Heart left ventricle (tissue), 16 donors: Measurements from ENCODE around the gene XAGE2. TPM values are rescaled to one million over a fixed set of nuclear protein-coding genes. Genes with fewer than 3 reads are reported as not detected.

ENCODE experiments used
- ATAC-seq, 4 donors: fragments of 200-7000 bp; cut with Tn5 transposase; one replicate each; pipeline ENCODE4 v1.9.1; 2020 to 2022; ENCODE audit warnings: moderate library complexity in 4 of 4, mild to moderate bottlenecking in 3 of 4, moderate number of reproducible peaks in 1 of 4
- DNase-seq, 5 donors: peaks; one replicate each; pipeline ENCODE4 v3.0.0-alpha.2; 2020
- H3K27ac ChIP-seq, 12 donors: fragments of 200-600 bp; sonication (generic) in 4 of 12; one replicate each; pipeline versions ENCODE4 v1.5.0 to v1.8.0; 2016 to 2022; ENCODE audit warnings: mild to moderate bottlenecking in 2 of 12
- H3K27me3 ChIP-seq, 9 donors: fragments of 200-600 bp; sonication (generic) in 2 of 9; one replicate each; pipeline versions ENCODE4 v1.5.1 to v1.8.0; 2016 to 2022; ENCODE audit warnings: mild to moderate bottlenecking in 3 of 9
- H3K36me3 ChIP-seq, 9 donors: fragments of 200-600 bp; sonication (generic) in 2 of 9; one replicate each; pipeline versions ENCODE4 v1.5.0 to v1.8.0; 2018 to 2022; ENCODE audit warnings: mild to moderate bottlenecking in 2 of 9
- H3K4me1 ChIP-seq, 12 donors: fragments of 200-600 bp; sonication (generic) in 4 of 12; one replicate each; pipeline versions ENCODE4 v1.5.0 to v1.8.0; 2016 to 2022; ENCODE audit warnings: mild to moderate bottlenecking in 3 of 12
- H3K4me3 ChIP-seq, 12 donors: fragments of 200-600 bp; sonication (generic) in 4 of 12; one replicate each; pipeline versions ENCODE4 v1.5.0 to v1.8.0; 2017 to 2022; ENCODE audit warnings: mild to moderate bottlenecking in 9 of 12, moderate library complexity in 4 of 12
- H3K9me3 ChIP-seq, 12 donors: fragments of 200-600 bp; sonication (generic) in 4 of 12; one replicate each; pipeline versions ENCODE4 v1.5.0 to v1.8.0; 2016 to 2022; ENCODE audit warnings: mild to moderate bottlenecking in 1 of 12
- CTCF ChIP-seq, 12 donors: fragments of 200-600 bp; sonication (generic) in 4 of 12; IDR thresholded peaks; one replicate each; pipeline versions ENCODE4 v1.5.0 to v1.8.0; 2018 to 2022; ENCODE audit warnings: antibody characterized with exemption in 12 of 12, mild to moderate bottlenecking in 5 of 12
- POLR2A ChIP-seq, 2 donors: fragments of 450-650 bp; IDR thresholded peaks; one replicate each; pipeline ENCODE4 v1.6.1; 2017; ENCODE audit warnings: antibody characterized with exemption in 2 of 2, mild to moderate bottlenecking in 2 of 2, moderate library complexity in 2 of 2
- WGBS, 4 donors: extraction: QIAGEN DNeasy Blood & Tissue Kit in 2 of 4; methylation state at CpG; one replicate each; pipeline versions ENCODE4 v1.1.5 to v1.1.7; 2013 to 2018; 5-methylcytosine and 5-hydroxymethylcytosine counted together
- intact Hi-C, 10 donors: fragments of 100-400 bp; cut with DNase I; formaldehyde crosslinking; loops; one replicate each; pipeline versions ENCODE4 v1.11.1 to v1.14.2; 2022
- polyA plus RNA-seq, 2 donors: library from polyadenylated mRNA; stranded (reverse); fragments of 200-250 nt; gene quantifications; one replicate each; pipeline ENCODE4 v1.2.3, GENCODE V29; 2013
- total RNA-seq, 9 donors: library from RNA; depleted of rRNA in 2 of 9; stranded (reverse); fragments of >200 nt in 2 of 9; fragmentation: NEBNext Ultra II Directional in 3 of 9; extraction: Animal tissue kit (Norgen Biotek cat#: 25700) in 3 of 9; gene quantifications; one replicate each; pipeline versions ENCODE4 v1.1.0 to v1.2.4, GENCODE V29; 2016 to 2023
- donor health status: ischemic (EF 13 %, LVEDD 7.1; RV severe dilation, severe dysfunction).
- donor health status: healthy with polysubstance abuse.
- donor health status: DM: no; HTN: yes; CAD: no.
- donor health status: DM: no; HTN: no; CAD: no.
- donor health status: ischemic (EF 25% LVEDD 6.9; RV normal size, moderate dysfunction).
- donor health status: ischemic (EF 25% LVEDD 5.7; RV mildly dilated, moderate dysfunction).
- donor health status: healthy.
- donor health status: DM: yes; HTN: yes; CAD: no.
- donor health status: ischemic (EF 35%, LVEDD 5.7; RV mildly dilated, moderate dysfunction).
- donor health status: nonischemic (EF 11% LVEDD 7.7; RV severe dilation, severe dysfunction).
- donor health status: DM: yes; HTN: yes; CAD: no.
- donor health status: PGD.
- donor health status: ischemic (EF 29% LVEDD 5.4; RV normal size, mild dysfunction).
- donor health status: nonischemic (EF 23%, LVEDD 6.1; RV moderate dilation, normal function).

XAGE2 gene
- total and polyA plus RNA-seq, 11 donors, result not detected

- peaks cover 0 to 42% (median 0%) of the 10 kb centered on the region in 9 donors for H3K27me3 ChIP-seq
- peaks cover 0 to 5% (median 0%) of the 10 kb centered on the region in 12 donors for H3K9me3 ChIP-seq
- no peak overlapping the region for H3K27ac ChIP-seq
- H3K4me3 ChIP-seq, result no peak overlapping the region
- intact Hi-C loops, result no loop called here
- no peak for DNase-seq
- TF ChIP-seq CTCF (IDR thresholded peaks at IDR 0.05) (no peak), POLR2A (IDR thresholded peaks at IDR 0.05) (no peak)
- no peak for ATAC-seq
- no peaks in the 10 kb centered on the region for H3K4me1 ChIP-seq
- no peaks in the 10 kb centered on the region for H3K36me3 ChIP-seq
Observed at GRCh38 chrX:52355108-52355507, 13.7 kb upstream of the XAGE2 start.

GRCh38 chrX:52359614-52360232 lies 9.1 kb upstream of the XAGE2 start:
- H3K4me1 ChIP-seq, result no peaks in the 10 kb centered on the region
- no peak for DNase-seq
- no peak overlapping the region for H3K27ac ChIP-seq
- 42 to 64% (median 58%) methylated on average over 7 of the region's 7 CpGs for WGBS, 4 donors
- H3K36me3 ChIP-seq, result no peaks in the 10 kb centered on the region
- peaks cover 0 to 40% (median 0%) of the 10 kb centered on the region in 9 donors for H3K27me3 ChIP-seq
- H3K4me3 ChIP-seq, result no peak overlapping the region
- H3K9me3 ChIP-seq, result peaks cover 0 to 5% (median 0%) of the 10 kb centered on the region in 12 donors
- ATAC-seq, result peak in 1 of 4 donors; percentile 22
- intact Hi-C loops, result no loop called here
- TF ChIP-seq CTCF (IDR thresholded peaks at IDR 0.05) (no peak), POLR2A (IDR thresholded peaks at IDR 0.05) (no peak)

GRCh38 chrX:52361941-52362340 lies 6.9 kb upstream of the XAGE2 start:
- H3K4me3 ChIP-seq, result no peak overlapping the region
- H3K27me3 ChIP-seq, result peaks cover 0 to 42% (median 0%) of the 10 kb centered on the region in 9 donors
- ATAC-seq, result no peak
- no peaks in the 10 kb centered on the region for H3K9me3 ChIP-seq
- TF ChIP-seq CTCF (IDR thresholded peaks at IDR 0.05) (no peak), POLR2A (IDR thresholded peaks at IDR 0.05) (no peak)
- intact Hi-C loops, result no loop called here
- WGBS, 4 donors, result 75 to 88% (median 82%) methylated on average over 8 of the region's 8 CpGs
- H3K36me3 ChIP-seq, result no peaks in the 10 kb centered on the region
- no peak for DNase-seq
- no peaks in the 10 kb centered on the region for H3K4me1 ChIP-seq
- no peak overlapping the region for H3K27ac ChIP-seq

GRCh38 chrX:52363247-52363883 lies 5.5 kb upstream of the XAGE2 start:
- WGBS, 4 donors, result 18 to 36% (median 26%) methylated on average over 8 of the region's 8 CpGs
- intact Hi-C loops, result no loop called here
- TF ChIP-seq POLR2A (IDR thresholded peaks at IDR 0.05), result no peak
- no peak for TF ChIP-seq CTCF (IDR thresholded peaks at IDR 0.05)
- no peak overlapping the region for H3K27ac ChIP-seq
- no peaks in the 10 kb centered on the region for H3K9me3 ChIP-seq
- H3K27me3 ChIP-seq, result peaks cover 0 to 45% (median 0%) of the 10 kb centered on the region in 9 donors
- ATAC-seq, result no peak
- H3K4me1 ChIP-seq, result no peaks in the 10 kb centered on the region
- DNase-seq, result no peak
- no peak overlapping the region for H3K4me3 ChIP-seq
- H3K36me3 ChIP-seq, result no peaks in the 10 kb centered on the region
